ENCODE measurements around the gene KCNG2.
A peak's percentile ranks its signal among the peaks of the same experiment; 100 is the strongest.
"Not testable (repeated sequence)": the region's sequence is repeated elsewhere in the genome, so short reads cannot be mapped to it uniquely, and the experiment has no call there.

KCNG2 gene

GRCh38 chr18:79855147-79855933 lies 57.6 kb downstream of the KCNG2 start:
- Histone ChIP-seq H3K79me2 (ENCODE audit: control insufficient read depth, insufficient read depth, low read length, unreplicated experiment) (no peaks in the 10 kb centered on the region), H3K27me3 (ENCODE audit: insufficient read depth, low read length) (no peaks in the 10 kb centered on the region), H3K36me3 (ENCODE audit: insufficient read depth, low read length) (no peaks in the 10 kb centered on the region), H3K4me3 (ENCODE audit: low read depth, low read length) (no peak overlapping the region), H3K27ac (ENCODE audit: low read depth, low read length) (no peak overlapping the region), H3K4me1 (ENCODE audit: control insufficient read depth, insufficient read depth, low read length, unreplicated experiment) (no peaks in the 10 kb centered on the region), H2AFZ (ENCODE audit: low read length, unreplicated experiment) (no peak overlapping the region)

GRCh38 chr18:79856119-79857007 lies 58.6 kb downstream of the KCNG2 start:
- Histone ChIP-seq H3K79me2 (ENCODE audit: control insufficient read depth, insufficient read depth, low read length, unreplicated experiment) (no peaks in the 10 kb centered on the region), H3K4me1 (ENCODE audit: control insufficient read depth, insufficient read depth, low read length, unreplicated experiment) (no peaks in the 10 kb centered on the region), H3K4me3 (ENCODE audit: low read depth, low read length) (no peak overlapping the region)

GRCh38 chr18:79857082-79857671 lies 59.4 kb downstream of the KCNG2 start:
- Histone ChIP-seq H2AFZ (ENCODE audit: low read length, unreplicated experiment) (peak overlapping the region; percentile 70), H3K36me3 (ENCODE audit: insufficient read depth, low read length) (no peaks in the 10 kb centered on the region), H3K4me1 (ENCODE audit: control insufficient read depth, insufficient read depth, low read length, unreplicated experiment) (no peaks in the 10 kb centered on the region), H3K79me2 (ENCODE audit: control insufficient read depth, insufficient read depth, low read length, unreplicated experiment) (no peaks in the 10 kb centered on the region), H3K4me3 (ENCODE audit: low read depth, low read length) (0 out of 2 replicates have a peak overlapping the region, but pooled peaks have one; percentile 24), H3K27me3 (ENCODE audit: insufficient read depth, low read length) (peaks cover 7% of the 10 kb centered on the region; the same call in 1 of the 2 replicates), H3K27ac (ENCODE audit: low read depth, low read length) (no peak overlapping the region)

More at GRCh38 chr18:79856119-79857007, 58.6 kb downstream of the KCNG2 start:
- H3K27ac ChIP-seq (ENCODE audit: low read depth, low read length) = no peak overlapping the region
- H3K36me3 ChIP-seq (ENCODE audit: insufficient read depth, low read length) = no peaks in the 10 kb centered on the region
- no peaks in the 10 kb centered on the region; the same call in 1 of the 2 replicates for H3K27me3 ChIP-seq (ENCODE audit: insufficient read depth, low read length)
- H2AFZ ChIP-seq (ENCODE audit: low read length, unreplicated experiment) = no peak overlapping the region

- H3K27me3 ChIP-seq (ENCODE audit: insufficient read depth, low read length) = peaks cover 16% of the 10 kb centered on the region; the same call in 1 of the 2 replicates
- no peak overlapping the region for H3K27ac ChIP-seq (ENCODE audit: low read depth, low read length)
- no peaks in the 10 kb centered on the region for H3K79me2 ChIP-seq (ENCODE audit: control insufficient read depth, insufficient read depth, low read length, unreplicated experiment)
- no peak overlapping the region for H3K4me3 ChIP-seq (ENCODE audit: low read depth, low read length)
- no peak overlapping the region for H2AFZ ChIP-seq (ENCODE audit: low read length, unreplicated experiment)
- no peaks in the 10 kb centered on the region for H3K4me1 ChIP-seq (ENCODE audit: control insufficient read depth, insufficient read depth, low read length, unreplicated experiment)
- H3K36me3 ChIP-seq (ENCODE audit: insufficient read depth, low read length) = no peaks in the 10 kb centered on the region
These were observed 61.6 kb downstream of the KCNG2 start for GRCh38 chr18:79859314-79859713.

GRCh38 chr18:79861687-79862086 lies 63.9 kb downstream of the KCNG2 start:
- H3K27ac ChIP-seq (ENCODE audit: low read depth, low read length) = no peak overlapping the region
- H3K79me2 ChIP-seq (ENCODE audit: control insufficient read depth, insufficient read depth, low read length, unreplicated experiment) = no peaks in the 10 kb centered on the region
- no peak overlapping the region for H2AFZ ChIP-seq (ENCODE audit: low read length, unreplicated experiment)
- H3K4me3 ChIP-seq (ENCODE audit: low read depth, low read length) = no peak overlapping the region
- H3K4me1 ChIP-seq (ENCODE audit: control insufficient read depth, insufficient read depth, low read length, unreplicated experiment) = no peaks in the 10 kb centered on the region
- peaks cover 16% of the 10 kb centered on the region; the same call in 1 of the 2 replicates for H3K27me3 ChIP-seq (ENCODE audit: insufficient read depth, low read length)
- H3K36me3 ChIP-seq (ENCODE audit: insufficient read depth, low read length) = no peaks in the 10 kb centered on the region

GRCh38 chr18:79862562-79862961 lies 64.8 kb downstream of the KCNG2 start:
- no peak overlapping the region for H3K4me3 ChIP-seq (ENCODE audit: low read depth, low read length)
- no peaks in the 10 kb centered on the region for H3K79me2 ChIP-seq (ENCODE audit: control insufficient read depth, insufficient read depth, low read length, unreplicated experiment)
- no peak overlapping the region for H3K27ac ChIP-seq (ENCODE audit: low read depth, low read length)
- H3K36me3 ChIP-seq (ENCODE audit: insufficient read depth, low read length) = no peaks in the 10 kb centered on the region
- no peaks in the 10 kb centered on the region for H3K4me1 ChIP-seq (ENCODE audit: control insufficient read depth, insufficient read depth, low read length, unreplicated experiment)
- no peak overlapping the region for H2AFZ ChIP-seq (ENCODE audit: low read length, unreplicated experiment)
- peaks cover 16% of the 10 kb centered on the region; the same call in 1 of the 2 replicates for H3K27me3 ChIP-seq (ENCODE audit: insufficient read depth, low read length)

GRCh38 chr18:79863161-79864005 lies 65.6 kb downstream of the KCNG2 start:
- Histone ChIP-seq H3K79me2 (ENCODE audit: control insufficient read depth, insufficient read depth, low read length, unreplicated experiment) (no peaks in the 10 kb centered on the region), H2AFZ (ENCODE audit: low read length, unreplicated experiment) (no peak overlapping the region), H3K27ac (ENCODE audit: low read depth, low read length) (no peak overlapping the region), H3K4me3 (ENCODE audit: low read depth, low read length) (no peak overlapping the region), H3K36me3 (ENCODE audit: insufficient read depth, low read length) (no peaks in the 10 kb centered on the region), H3K27me3 (ENCODE audit: insufficient read depth, low read length) (peaks cover 16% of the 10 kb centered on the region; the same call in 1 of the 2 replicates), H3K4me1 (ENCODE audit: control insufficient read depth, insufficient read depth, low read length, unreplicated experiment) (no peaks in the 10 kb centered on the region)

GRCh38 chr18:79864006-79864725 lies 66.4 kb downstream of the KCNG2 start:
- Histone ChIP-seq H3K4me3 (ENCODE audit: low read depth, low read length) (no peak overlapping the region), H3K27me3 (ENCODE audit: insufficient read depth, low read length) (peaks cover 16% of the 10 kb centered on the region; the same call in 1 of the 2 replicates), H3K36me3 (ENCODE audit: insufficient read depth, low read length) (no peaks in the 10 kb centered on the region), H3K4me1 (ENCODE audit: control insufficient read depth, insufficient read depth, low read length, unreplicated experiment) (no peaks in the 10 kb centered on the region), H3K79me2 (ENCODE audit: control insufficient read depth, insufficient read depth, low read length, unreplicated experiment) (no peaks in the 10 kb centered on the region), H2AFZ (ENCODE audit: low read length, unreplicated experiment) (no peak overlapping the region), H3K27ac (ENCODE audit: low read depth, low read length) (no peak overlapping the region)

GRCh38 chr18:79864955-79865354 lies 67.2 kb downstream of the KCNG2 start:
- not testable (repeated sequence) for H3K27ac ChIP-seq (ENCODE audit: low read depth, low read length); H2AFZ ChIP-seq (ENCODE audit: low read length, unreplicated experiment); H3K79me2 ChIP-seq (ENCODE audit: control insufficient read depth, insufficient read depth, low read length, unreplicated experiment); H3K4me3 ChIP-seq (ENCODE audit: low read depth, low read length); H3K4me1 ChIP-seq (ENCODE audit: control insufficient read depth, insufficient read depth, low read length, unreplicated experiment); H3K36me3 ChIP-seq (ENCODE audit: insufficient read depth, low read length)
- peaks cover 16% of the 10 kb centered on the region; the same call in 1 of the 2 replicates for H3K27me3 ChIP-seq (ENCODE audit: insufficient read depth, low read length)

All from ACC112 (cell line).